ENCODE data around the gene FOXN3.
"Not testable (repeated sequence)": the region's sequence is repeated elsewhere in the genome, so short reads cannot be mapped to it uniquely, and the experiment has no call there.

Gene FOXN3

DNA sequence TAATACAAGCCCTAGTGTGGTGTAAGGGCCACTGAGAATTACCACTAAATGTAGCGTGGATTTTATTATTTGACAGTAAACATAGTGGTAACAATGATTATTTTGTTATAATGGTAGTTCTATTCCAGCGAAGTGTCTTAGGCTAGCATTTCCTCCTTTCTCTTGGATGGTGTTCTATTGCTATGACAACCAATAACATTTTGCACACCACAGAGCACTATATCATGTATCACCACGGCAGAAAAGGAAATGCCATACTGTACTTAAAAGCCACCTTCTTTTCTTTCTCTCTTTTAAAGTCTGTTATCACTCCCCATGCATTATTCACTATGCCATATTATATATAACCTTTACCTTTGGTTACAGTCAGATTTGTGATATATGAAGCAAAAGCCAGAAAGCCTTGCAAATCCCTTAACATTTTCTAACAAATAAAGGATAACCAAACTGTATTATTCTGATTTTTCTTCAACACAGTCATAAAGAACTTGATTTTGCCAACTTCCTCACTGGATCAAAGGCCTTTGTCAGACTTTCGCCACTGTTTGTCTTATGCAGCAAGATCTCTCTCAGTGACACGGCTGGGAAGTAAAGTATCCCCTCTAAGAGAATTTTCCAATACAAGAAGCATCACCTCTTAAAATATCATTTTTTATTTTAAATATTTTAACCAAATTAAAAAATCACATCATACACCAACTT is 195.8 kb downstream of the FOXN3 start:
- DNase-seq: no peak

DNA sequence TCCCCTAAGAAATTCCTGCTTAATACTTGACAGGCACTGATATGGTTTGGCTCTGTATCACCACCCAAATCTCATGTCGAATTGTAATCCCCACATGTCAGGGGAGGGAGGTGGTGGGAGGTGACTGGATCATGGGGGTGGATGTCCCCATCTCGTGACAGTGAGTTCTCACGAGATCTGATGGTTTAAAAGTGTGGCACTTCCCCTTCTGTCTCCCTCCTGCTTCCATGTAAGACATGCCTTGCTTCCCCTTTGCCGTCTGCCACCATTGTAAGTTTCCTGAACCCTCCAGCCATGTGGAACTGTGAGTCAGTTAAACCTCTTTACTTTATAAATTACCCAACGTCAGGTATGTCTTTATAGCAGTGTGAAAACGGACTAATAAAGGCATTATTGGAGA is 198.0 kb downstream of the FOXN3 start:
- no peak for DNase-seq

- no peak for DNase-seq
These were observed 199.1 kb downstream of the FOXN3 start for GRCh38 chr14:89217891-89218290.

GRCh38 chr14:89215531-89215930 is 201.5 kb downstream of the FOXN3 start:
- no peak for DNase-seq

- DNase-seq: no peak
These were observed 201.9 kb downstream of the FOXN3 start for GRCh38 chr14:89215114-89215513.

DNA sequence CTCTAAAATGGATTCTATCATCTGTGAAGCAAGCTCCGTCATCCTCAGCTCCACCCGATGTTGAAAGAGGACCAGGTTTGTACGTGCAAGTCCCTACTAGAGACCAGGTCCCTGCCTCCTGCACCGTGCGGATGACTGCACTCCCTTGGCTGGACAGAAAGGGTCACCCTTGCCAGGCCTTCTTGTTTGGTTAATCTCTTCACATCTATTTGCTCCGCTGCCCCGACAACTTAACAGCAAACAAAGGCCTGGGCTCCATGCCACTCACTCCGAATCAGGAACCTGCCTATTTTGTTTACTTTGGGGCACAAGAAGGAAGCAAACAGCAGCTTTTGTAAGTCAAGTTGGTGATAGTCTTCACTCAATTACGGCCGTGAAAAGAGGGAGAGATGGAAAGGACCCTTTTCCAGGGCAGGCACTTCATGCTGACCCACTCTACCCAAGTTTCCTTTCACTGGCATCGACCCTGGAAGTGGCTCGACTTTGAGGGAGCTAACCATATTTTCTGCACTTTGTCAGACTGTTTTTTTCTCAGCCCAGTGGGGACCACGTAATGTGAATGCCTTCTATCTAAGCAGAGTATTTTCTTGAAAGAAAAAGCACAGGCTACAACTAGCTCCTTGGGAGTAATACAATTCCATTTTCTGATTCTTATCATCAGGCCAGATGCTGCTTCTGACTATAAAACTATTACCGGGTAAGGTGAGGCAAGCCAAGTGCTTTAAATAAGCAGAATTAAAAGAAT is 202.6 kb downstream of the FOXN3 start:
- no peak for DNase-seq

- no peak for DNase-seq
These were observed 204.4 kb downstream of the FOXN3 start for GRCh38 chr14:89212386-89213235.

- no peak for DNase-seq
These were observed 207.5 kb downstream of the FOXN3 start for GRCh38 chr14:89209558-89209957.

DNA sequence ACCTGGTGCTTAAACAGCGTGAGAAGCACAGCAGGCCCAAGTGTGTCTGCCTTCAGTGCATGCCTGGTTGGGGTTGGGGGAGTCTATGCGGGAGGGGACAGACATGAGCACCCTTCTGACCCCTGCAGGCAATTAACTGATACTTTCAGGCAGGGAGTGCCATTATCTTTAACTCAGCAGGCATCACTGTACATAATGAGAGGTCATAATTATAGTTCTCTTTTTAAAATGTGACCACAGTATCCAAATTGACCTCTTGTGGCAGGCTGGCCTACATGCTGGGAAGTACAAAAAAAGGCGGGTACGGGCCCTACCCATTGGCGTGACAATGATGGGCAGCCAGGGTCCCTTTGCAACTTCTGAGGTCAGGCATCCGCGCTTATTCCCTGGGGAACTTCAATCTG is 209.1 kb downstream of the FOXN3 start:
- peak; percentile 19 for DNase-seq

DNA sequence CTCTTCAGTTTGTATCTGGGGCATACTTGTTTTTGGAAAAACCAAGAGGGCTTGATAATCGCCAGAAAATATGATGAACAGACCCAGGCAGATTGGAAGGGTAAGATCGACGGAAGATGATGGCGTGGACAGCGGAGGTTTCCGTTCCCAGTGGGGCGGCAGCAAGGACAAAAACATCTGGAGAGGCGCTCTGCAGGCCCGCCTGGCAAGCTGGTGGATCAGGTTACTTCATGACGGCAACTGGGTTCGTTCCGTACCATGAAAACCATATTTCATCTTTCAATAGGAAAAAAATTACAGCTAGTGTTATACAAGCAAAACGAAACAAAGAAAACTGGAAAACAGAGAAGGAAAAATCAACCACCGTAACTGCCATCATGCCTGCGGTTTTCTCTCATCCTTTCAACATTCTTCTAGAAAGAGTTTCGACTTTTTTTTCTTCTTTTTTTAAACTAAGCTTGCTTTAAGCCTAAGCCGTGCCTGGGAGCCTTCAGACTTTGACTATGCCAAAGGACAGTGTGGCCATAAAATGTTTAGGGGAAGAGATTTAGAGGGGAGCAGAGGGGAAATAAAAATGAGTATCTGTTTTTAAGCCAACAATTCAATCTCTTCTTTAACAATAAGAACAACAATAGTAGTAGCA is 210.5 kb downstream of the FOXN3 start:
- DNase-seq: no peak

DNA sequence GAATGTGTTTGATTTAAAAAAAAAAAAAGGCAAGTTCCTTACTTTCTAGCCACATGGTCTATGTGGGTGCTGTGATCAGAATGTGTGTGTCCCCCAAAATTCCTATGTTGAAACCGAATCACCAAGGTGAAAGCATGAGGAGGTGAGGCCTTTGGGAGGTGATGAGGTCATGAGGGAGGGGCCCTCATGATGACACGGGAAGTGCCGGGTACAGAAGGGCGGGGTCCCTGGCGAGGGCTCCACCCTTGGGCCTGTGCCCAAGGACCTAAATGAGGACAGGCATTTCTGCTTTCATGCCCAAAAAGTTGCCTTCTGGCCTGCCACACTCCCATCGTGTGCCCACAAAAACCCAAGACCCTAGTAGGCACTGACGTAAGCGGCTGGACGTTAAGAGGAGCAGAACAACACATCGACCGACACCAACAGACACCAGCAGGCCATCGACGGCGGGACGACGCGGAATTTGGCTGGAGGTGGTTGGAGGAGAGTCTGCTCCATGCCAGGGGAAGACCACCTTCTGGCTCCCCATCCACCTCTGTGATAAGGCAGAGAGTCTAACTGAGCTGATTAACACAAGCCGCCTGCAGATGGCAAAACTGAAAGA is 211.8 kb downstream of the FOXN3 start:
- DNase-seq: no peak

DNA sequence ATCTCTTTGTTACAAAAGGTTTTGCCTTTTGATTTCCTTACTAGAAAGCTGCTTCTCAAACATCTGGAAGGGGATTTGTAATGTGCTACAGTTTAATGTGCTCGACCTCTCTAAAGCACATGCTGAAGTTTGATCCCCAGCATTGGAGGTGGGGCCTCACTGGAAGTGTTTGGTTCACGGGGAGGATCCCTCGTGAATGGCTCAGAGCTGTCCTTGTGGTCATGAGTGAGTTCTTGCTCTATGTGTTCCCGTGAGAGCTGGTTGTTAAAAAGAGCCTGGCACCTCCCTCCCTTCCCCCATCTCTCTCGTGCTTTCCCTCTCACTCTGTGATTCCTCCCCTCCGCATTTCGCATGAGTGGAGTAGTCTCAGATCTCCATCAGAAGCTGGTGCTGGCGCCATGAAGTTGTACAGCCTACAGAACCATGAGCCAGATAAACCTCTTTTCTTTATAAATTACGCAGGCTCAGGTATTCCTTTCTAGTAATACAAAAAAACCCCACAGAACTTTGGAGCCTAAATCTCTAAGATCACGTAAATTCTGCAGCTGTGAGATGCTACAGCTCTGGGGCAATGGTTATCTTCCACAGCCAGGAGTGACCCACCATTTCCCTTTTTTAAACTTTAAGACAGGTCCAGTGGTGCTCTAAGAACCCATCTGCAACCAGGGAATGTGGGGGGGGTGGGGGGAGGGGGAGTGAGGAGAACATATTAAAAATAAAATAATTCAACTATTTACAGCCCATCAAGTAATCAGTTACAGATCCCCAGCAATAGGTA is 214.4 kb downstream of the FOXN3 start:
- DNase-seq: no peak

- DNase-seq: no peak
These were observed 215.4 kb downstream of the FOXN3 start for GRCh38 chr14:89201645-89202044.

- DNase-seq: not testable (repeated sequence)
These were observed 217.7 kb downstream of the FOXN3 start for GRCh38 chr14:89199357-89199756.

DNA sequence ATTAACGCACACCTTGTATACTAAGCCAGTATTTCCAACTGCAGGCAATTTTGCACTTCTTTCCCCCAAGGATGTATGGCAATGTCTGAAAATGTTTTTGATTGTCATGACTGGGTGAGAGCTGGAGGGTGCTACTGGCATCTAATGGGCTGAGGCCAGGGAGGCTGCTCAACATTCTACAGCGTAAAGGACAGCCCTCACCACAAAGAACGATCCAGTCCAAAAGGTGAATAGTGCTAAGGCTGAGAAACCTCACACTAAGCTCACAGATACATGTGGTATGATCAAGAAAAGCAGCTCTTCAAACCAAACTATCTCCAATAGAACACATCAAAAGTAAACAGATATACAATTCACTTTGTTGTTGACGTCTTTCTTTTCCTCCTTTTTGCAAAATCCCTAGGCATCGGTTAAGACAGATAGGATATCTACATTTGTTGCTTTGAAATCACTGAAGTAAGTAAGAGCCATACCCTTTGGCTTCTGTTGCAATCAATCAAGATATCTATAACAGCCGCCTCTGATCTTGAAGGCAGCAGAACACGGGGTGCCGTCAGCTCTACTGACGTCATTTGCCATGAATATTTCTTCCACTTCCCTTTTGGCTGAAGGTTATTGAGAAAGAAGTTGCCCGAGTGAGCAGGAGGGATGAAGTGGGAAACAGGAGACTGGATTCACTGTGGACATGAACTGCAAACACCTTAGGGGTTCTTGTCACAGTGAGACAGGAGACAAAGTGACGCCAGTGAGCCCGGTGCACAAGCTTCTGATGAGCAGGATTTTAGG is 218.3 kb downstream of the FOXN3 start:
- no peak for DNase-seq

DNA sequence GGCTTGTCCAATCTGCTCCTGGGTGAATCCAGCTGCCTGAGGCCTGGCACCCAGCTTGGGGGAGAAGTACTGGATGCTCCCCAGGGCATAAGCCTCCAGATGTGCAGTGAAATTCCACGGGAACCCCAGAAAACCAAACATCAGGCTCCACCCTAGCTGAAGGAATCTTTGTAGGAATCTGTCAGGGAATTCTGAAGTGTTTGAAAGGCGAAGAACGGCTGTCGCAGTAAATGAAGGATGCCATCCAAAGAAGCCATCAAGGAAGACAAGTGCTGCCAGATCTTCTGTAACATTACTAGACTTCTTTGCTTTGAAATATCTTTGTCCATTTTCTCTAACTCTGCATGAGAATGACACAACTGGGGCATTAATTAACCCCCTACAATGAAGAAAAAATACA is 219.4 kb downstream of the FOXN3 start:
- no peak for DNase-seq

- DNase-seq: no peak
These were observed 220.5 kb downstream of the FOXN3 start for GRCh38 chr14:89196545-89196944.

- no peak for DNase-seq
These were observed 222.7 kb downstream of the FOXN3 start for GRCh38 chr14:89194376-89194775.

DNA sequence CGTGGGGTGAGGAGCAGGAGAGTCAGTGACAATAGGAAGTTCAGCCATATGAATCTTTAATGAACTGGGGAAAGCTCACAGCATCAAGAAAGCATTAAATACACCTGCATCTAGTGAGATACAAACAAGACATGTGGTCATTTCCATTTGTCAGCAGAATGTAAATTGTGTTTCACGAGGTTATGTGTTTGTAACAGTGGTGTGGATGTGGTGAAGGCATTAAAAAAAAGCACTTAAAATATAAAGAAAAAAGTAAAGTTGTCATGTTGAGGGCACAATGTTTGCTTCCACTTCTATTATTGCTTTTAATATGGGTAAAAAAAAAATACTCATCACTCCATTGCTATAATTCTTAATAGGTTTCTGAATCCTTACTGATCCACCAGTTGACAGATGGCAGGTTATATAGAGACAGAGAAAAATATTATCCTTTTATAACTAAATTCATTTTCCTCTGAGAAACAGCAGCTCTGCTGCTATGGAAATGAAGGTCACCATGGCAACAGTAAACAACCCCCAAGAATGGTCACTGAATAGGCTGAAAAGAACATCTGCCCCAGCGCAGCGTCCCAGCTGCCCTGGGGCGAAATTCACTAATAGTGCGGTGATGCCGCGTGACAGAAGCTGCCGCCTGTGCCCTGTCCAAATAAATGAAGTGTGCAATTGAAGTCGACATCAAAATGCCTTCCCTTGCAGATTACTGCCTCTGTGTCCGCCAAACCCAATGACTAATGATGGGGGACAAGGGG is 226.1 kb downstream of the FOXN3 start:
- no peak for DNase-seq

DNA sequence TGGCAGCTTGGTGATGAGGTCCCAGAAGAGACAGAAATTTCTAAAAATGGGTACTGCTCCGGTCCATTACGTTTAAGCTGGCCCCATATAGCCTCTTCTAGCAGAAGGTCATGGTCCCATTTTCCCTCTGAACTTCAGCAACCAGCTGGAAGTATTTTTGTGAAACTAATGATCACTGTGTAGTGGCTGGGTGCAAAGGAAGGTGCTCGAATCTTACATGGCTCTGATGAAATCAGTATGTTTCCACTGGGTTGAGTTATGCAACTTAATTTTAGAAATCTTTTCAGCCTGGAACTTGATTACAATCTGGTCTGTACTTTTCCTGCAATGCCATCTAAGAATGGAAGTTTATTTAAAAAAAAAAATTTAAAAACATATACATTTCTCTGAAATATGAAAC is 228.5 kb downstream of the FOXN3 start:
- no peak for DNase-seq
